A673 (cell line): ENCODE data around the gene DNAL4. TPM values are rescaled to one million over a fixed set of nuclear protein-coding genes. Genes with fewer than 3 reads are reported as not detected.
A peak's percentile ranks its signal among the peaks of the same experiment; 100 is the strongest.

Experiments used
- BruUV-seq: library from RNA; stranded (reverse); fragments of 400-500 nt; replicated peaks from 2 replicates; lab custom pipeline; 2021; lab: Mats Ljungman, UMichigan
- CTCF ChIA-PET: fragments of 300-600 bp; sonication (Branson Sonifier 250); formaldehyde crosslinking; loops from one replicate; lab custom pipeline; 2022; ENCODE audit warnings: antibody characterized with exemption; lab: Charles Lee
- POLR2A ChIA-PET: fragments of 300-600 bp; sonication (Branson Sonifier 250); formaldehyde crosslinking; loops from one replicate; lab custom pipeline; 2022; ENCODE audit warnings: antibody characterized with exemption; ENCODE audit not compliant: low non-redundant PET; lab: Charles Lee
- DNase-seq: peaks from one replicate; pipeline ENCODE4 v3.0.0-alpha.2; 2015; ENCODE audit warnings: low spot score
- H3K27ac ChIP-seq: fragments of 200-600 bp; sonication (generic); 2 replicates; pipeline ENCODE4 v1.5.1; 2016; ENCODE audit warnings: mixed run types, low read depth, mild to moderate bottlenecking, mixed read lengths, antibody characterized with exemption, low read length; ENCODE audit not compliant: poor library complexity, severe bottlenecking
- H3K27me3 ChIP-seq: fragments of 200-600 bp; sonication (generic); replicated peaks from 2 replicates; pipeline ENCODE4 v1.6.1; 2017; ENCODE audit warnings: mixed run types, low read depth, mild to moderate bottlenecking, mixed read lengths, antibody characterized with exemption, low read length; ENCODE audit not compliant: insufficient read depth, poor library complexity
- H3K36me3 ChIP-seq: fragments of 200-600 bp; sonication (generic); 2 replicates; pipeline ENCODE4 v1.6.1; 2016; ENCODE audit warnings: mixed run types, mild to moderate bottlenecking, mixed read lengths, antibody characterized with exemption, low read length; ENCODE audit not compliant: insufficient read depth, poor library complexity, severe bottlenecking
- H3K4me1 ChIP-seq: fragments of 200-600 bp; sonication (generic); 2 replicates; pipeline ENCODE4 v1.6.1; 2017; ENCODE audit warnings: mixed run types, mild to moderate bottlenecking, mixed read lengths, antibody characterized with exemption, low read length; ENCODE audit not compliant: insufficient read depth, poor library complexity, severe bottlenecking
- H3K4me3 ChIP-seq: fragments of 200-600 bp; sonication (generic); 2 replicates; pipeline ENCODE4 v1.5.1; 2016; ENCODE audit warnings: low read depth, mixed run types, mild to moderate bottlenecking, mixed read lengths, low read length; ENCODE audit not compliant: poor library complexity, severe bottlenecking
- H3K9me3 ChIP-seq: fragments of 200-600 bp; sonication (generic); 2 replicates; pipeline ENCODE4 v1.6.1; 2016; ENCODE audit warnings: mixed run types, low read depth, mild to moderate bottlenecking, mixed read lengths, antibody characterized with exemption, low read length; ENCODE audit not compliant: poor library complexity, severe bottlenecking
- CTCF ChIP-seq: fragments of 300-800, 200-600 bp; sonication (generic); conservative IDR thresholded peaks from 2 replicates; pipeline ENCODE4 v1.5.1; 2017; ENCODE audit warnings: low read depth, mild to moderate bottlenecking, antibody characterized with exemption, low read length, moderate library complexity, mixed read lengths
- EZH2 ChIP-seq: fragments of 200-600 bp; sonication (generic); IDR thresholded peaks from 2 replicates; pipeline ENCODE4 v1.6.1; 2017; ENCODE audit warnings: borderline replicate concordance, low read depth, mild to moderate bottlenecking, mixed read lengths, antibody characterized with exemption, low read length; ENCODE audit not compliant: poor library complexity, severe bottlenecking
- intact Hi-C: fragments of 100-400 bp; cut with micrococcal nuclease; formaldehyde crosslinking; loops from one replicate; pipeline ENCODE4 v1.10.0; 2022; ENCODE audit not compliant: unreplicated experiment
- total RNA-seq: library from RNA; stranded (reverse); gene quantifications from 2 replicates; pipeline ENCODE4 v1.2.3, GENCODE V29; 2021

DNAL4 gene
- total RNA-seq, 1 experiment from 2014 or later, result 59.1 TPM

GRCh38 chr22:38753948-38754750 lies 39.8 kb downstream of the DNAL4 start:
- peak overlapping the region; percentile 29 for H3K27ac ChIP-seq
- TF ChIP-seq CTCF, result no peak
- TF ChIP-seq EZH2, result no peak
- POLR2A ChIA-PET, result interaction anchor here (0.6 kb wide), 1 partner anchor 809 kb away, joined by 8 read pairs; no protein-coding TSS in a partner anchor
- CTCF ChIA-PET, result interaction anchor here (0.7 to 1.7 kb wide), 3 partner anchors 12 to 1499 kb away, joined by 4 to 8 read pairs (median 8); no protein-coding TSS in a partner anchor
- peaks cover 36% of the 10 kb centered on the region for H3K4me1 ChIP-seq
- H3K27me3 ChIP-seq, result no peaks in the 10 kb centered on the region
- intact Hi-C loops, result no loop called here
- H3K9me3 ChIP-seq, result no peaks in the 10 kb centered on the region
- peak overlapping the region; percentile 97 for H3K4me3 ChIP-seq
- DNase-seq, result no peak
- BruUV-seq, result TSS peak; percentile 50
- H3K36me3 ChIP-seq, result peaks cover 49% of the 10 kb centered on the region

- POLR2A ChIA-PET, result no interaction called here
- Histone ChIP-seq H3K36me3 (peaks cover 73% of the 10 kb centered on the region), H3K9me3 (no peaks in the 10 kb centered on the region), H3K27ac (no peak overlapping the region), H3K4me3 (no peak overlapping the region), H3K4me1 (peaks cover 16% of the 10 kb centered on the region), H3K27me3 (no peaks in the 10 kb centered on the region)
- intact Hi-C loops, result no loop called here
- CTCF ChIA-PET, result no interaction called here
- DNase-seq, result no peak
- TF ChIP-seq EZH2 (no peak), CTCF (no peak)
- BruUV-seq, result no TSS peak
Observed at GRCh38 chr22:38751422-38752346, 42.3 kb downstream of the DNAL4 start.

- intact Hi-C loops, result no loop called here
- ChIA-PET CTCF (no interaction called here), POLR2A (no interaction called here)
- DNase-seq, result no peak
- Histone ChIP-seq H3K27ac (no peak overlapping the region), H3K36me3 (peaks cover 79% of the 10 kb centered on the region), H3K9me3 (no peaks in the 10 kb centered on the region), H3K4me3 (no peak overlapping the region), H3K27me3 (no peaks in the 10 kb centered on the region), H3K4me1 (peaks cover 11% of the 10 kb centered on the region)
- TF ChIP-seq CTCF, result no peak
- no peak for TF ChIP-seq EZH2
- no TSS peak for BruUV-seq
Observed at GRCh38 chr22:38751066-38751421, 42.9 kb downstream of the DNAL4 start.
